Upper lobe of left lung (tissue), 4 donors: ENCODE data around the gene MINDY4B.

Experiments
- CTCF ChIP-seq, 6 experiments: fragments of 450-650 bp in 4 of 6; fragments of 200-600 bp in 2 of 6; sonication (generic) in 2 of 6; IDR thresholded peaks; one replicate each; pipeline ENCODE4 v1.5.1; 2016 to 2019; ENCODE audit warnings: antibody characterized with exemption in 6 of 6
- POLR2A ChIP-seq, 4 donors: fragments of 450-650 bp; IDR thresholded peaks; one replicate each; pipeline ENCODE4 v1.5.1; 2016 to 2017; ENCODE audit warnings: antibody characterized with exemption in 4 of 4, mild to moderate bottlenecking in 2 of 4
- POLR2AphosphoS5 ChIP-seq, 2 donors: sonication (generic); formaldehyde crosslinking; IDR thresholded peaks; one replicate each; pipeline ENCODE4 v1.5.1; 2017; ENCODE audit warnings: antibody characterized with exemption in 2 of 2

- TF ChIP-seq CTCF (IDR thresholded peaks at IDR 0.05), result no peak
- no peak for TF ChIP-seq POLR2A (IDR thresholded peaks at IDR 0.05)
- TF ChIP-seq POLR2AphosphoS5 (IDR thresholded peaks at IDR 0.05), result no peak
Measured at GRCh38 chr3:150899141-150899540, 6.1 kb downstream of the MINDY4B start.
